ENCODE results near the gene PAN3. TPM values are rescaled to one million over a fixed set of nuclear protein-coding genes. Genes with fewer than 3 reads are reported as not detected.

Gene PAN3
- total RNA-seq, 1 donor from 2014 or later = 33.9 TPM

DNA sequence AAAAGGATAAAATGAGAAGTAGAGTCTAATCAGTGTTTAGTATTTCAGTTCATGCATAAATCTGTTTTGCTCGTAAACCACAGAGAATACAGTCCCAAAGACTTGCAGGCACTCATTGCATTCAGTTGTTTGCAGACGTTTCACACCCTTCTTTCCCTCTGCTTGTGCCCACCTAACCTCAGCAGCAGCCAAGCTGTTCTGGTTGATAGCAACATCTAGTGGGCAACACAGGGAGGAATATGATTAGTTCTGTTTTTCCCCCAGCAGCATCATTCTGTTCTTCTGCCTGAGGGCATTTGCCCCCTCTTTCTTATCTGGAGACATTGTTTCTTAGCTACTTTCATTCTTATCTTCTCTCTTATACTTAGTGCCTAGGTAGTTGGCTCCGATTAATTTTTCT lies 135.6 kb downstream of the PAN3 start:
- Histone ChIP-seq H3K9ac (ENCODE audit: low read depth in 1 of 3, low read length in 3 of 3) (no peak overlapping the region), H3K4me1 (ENCODE audit: control insufficient read depth in 3 of 3, insufficient read depth in 3 of 3, low read length in 3 of 3) (no peaks in the 10 kb centered on the region), H3K9me3 (ENCODE audit: control insufficient read depth in 3 of 3, low read length in 3 of 3) (no peaks in the 10 kb centered on the region), H3K4me3 (ENCODE audit: low read length in 3 of 3) (no peak overlapping the region), H3K36me3 (ENCODE audit: control insufficient read depth in 3 of 3, insufficient read depth in 3 of 3, low read length in 3 of 3) (peaks cover 7 to 20% (median 19%) of the 10 kb centered on the region in 3 donors), H3K27me3 (ENCODE audit: control insufficient read depth in 3 of 3, insufficient read depth in 3 of 3, low read length in 3 of 3) (no peaks in the 10 kb centered on the region), H3K27ac (ENCODE audit: low read depth, low read length) (no peak overlapping the region)

DNA sequence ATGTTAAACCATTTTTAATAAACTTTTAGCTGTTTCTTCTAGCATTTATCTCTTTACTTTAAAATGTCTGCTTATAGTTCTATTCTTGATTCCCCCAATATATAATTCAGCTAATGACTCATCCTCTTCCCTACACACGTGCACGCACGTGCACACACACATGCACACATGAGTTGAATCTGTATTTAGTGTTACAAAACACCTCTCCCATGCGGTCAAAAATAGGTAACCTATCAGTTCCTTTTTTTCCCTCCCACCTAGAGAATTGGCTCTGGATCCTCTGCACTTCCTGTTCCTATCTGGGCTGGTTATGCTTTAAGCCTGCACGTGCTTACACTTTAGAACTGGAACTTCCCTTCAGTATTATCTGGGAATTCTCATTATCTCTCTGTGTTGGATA lies 144.1 kb downstream of the PAN3 start:
- peaks cover 10 to 44% (median 31%) of the 10 kb centered on the region in 3 donors for H3K36me3 ChIP-seq (ENCODE audit: control insufficient read depth in 3 of 3, insufficient read depth in 3 of 3, low read length in 3 of 3)
- H3K27ac ChIP-seq (ENCODE audit: low read depth, low read length) = no peak overlapping the region
- no peaks in the 10 kb centered on the region for H3K4me1 ChIP-seq (ENCODE audit: control insufficient read depth in 3 of 3, insufficient read depth in 3 of 3, low read length in 3 of 3)
- H3K9me3 ChIP-seq (ENCODE audit: control insufficient read depth in 3 of 3, low read length in 3 of 3) = no peaks in the 10 kb centered on the region
- no peak overlapping the region for H3K9ac ChIP-seq (ENCODE audit: low read depth in 1 of 3, low read length in 3 of 3)
- no peaks in the 10 kb centered on the region for H3K27me3 ChIP-seq (ENCODE audit: control insufficient read depth in 3 of 3, insufficient read depth in 3 of 3, low read length in 3 of 3)
- no peak overlapping the region for H3K4me3 ChIP-seq (ENCODE audit: low read length in 3 of 3)

DNA sequence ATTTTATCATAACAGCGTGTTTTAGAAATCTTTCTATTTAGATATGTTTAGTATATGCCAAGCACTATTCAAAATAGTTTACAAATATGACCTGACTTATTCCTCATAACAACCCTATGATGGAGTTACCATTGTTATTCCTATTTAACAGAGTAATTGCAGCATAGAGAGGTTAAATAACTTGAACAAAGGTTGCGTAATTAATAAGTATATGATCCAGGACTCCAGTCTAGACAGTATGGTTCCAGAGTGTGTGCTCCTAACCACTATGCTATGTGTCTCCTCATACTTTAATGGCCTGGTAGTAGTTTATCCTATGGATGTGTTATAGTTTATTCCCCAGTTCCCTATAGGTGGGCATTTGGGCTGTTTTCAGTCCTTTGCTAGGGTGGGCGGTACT lies 145.3 kb downstream of the PAN3 start:
- Histone ChIP-seq H3K4me1 (ENCODE audit: control insufficient read depth in 3 of 3, insufficient read depth in 3 of 3, low read length in 3 of 3) (no peaks in the 10 kb centered on the region), H3K4me3 (ENCODE audit: low read length in 3 of 3) (no peak overlapping the region), H3K9ac (ENCODE audit: low read depth in 1 of 3, low read length in 3 of 3) (no peak overlapping the region), H3K27me3 (ENCODE audit: control insufficient read depth in 3 of 3, insufficient read depth in 3 of 3, low read length in 3 of 3) (no peaks in the 10 kb centered on the region), H3K36me3 (ENCODE audit: control insufficient read depth in 3 of 3, insufficient read depth in 3 of 3, low read length in 3 of 3) (peaks cover 5 to 37% (median 28%) of the 10 kb centered on the region in 3 donors), H3K27ac (ENCODE audit: low read depth, low read length) (no peak overlapping the region), H3K9me3 (ENCODE audit: control insufficient read depth in 3 of 3, low read length in 3 of 3) (no peaks in the 10 kb centered on the region)

DNA sequence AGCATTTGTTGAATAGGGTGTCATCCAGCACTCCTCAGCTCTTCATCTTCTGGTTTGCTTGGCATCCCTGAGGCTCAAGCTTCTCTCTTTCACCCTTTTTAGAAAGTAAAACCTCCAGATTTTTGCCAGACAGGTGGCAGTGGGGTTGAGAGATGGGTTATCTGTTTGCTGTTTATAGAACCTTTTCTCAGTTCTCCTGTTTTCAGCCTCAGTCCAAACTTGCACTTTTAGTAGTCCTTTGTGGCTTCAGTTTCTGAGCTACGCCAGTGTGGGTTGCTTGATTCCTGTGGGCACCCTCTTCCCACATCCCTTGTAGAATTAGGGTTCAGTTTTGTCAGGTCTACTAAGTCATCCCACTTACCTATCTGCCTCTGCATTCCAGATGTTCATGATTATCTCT lies 147.9 kb downstream of the PAN3 start:
- Histone ChIP-seq H3K4me1 (ENCODE audit: control insufficient read depth in 3 of 3, insufficient read depth in 3 of 3, low read length in 3 of 3) (no peaks in the 10 kb centered on the region), H3K9me3 (ENCODE audit: control insufficient read depth in 3 of 3, low read length in 3 of 3) (no peaks in the 10 kb centered on the region), H3K27me3 (ENCODE audit: control insufficient read depth in 3 of 3, insufficient read depth in 3 of 3, low read length in 3 of 3) (no peaks in the 10 kb centered on the region), H3K9ac (ENCODE audit: low read depth in 1 of 3, low read length in 3 of 3) (no peak overlapping the region), H3K27ac (ENCODE audit: low read depth, low read length) (no peak overlapping the region), H3K4me3 (ENCODE audit: low read length in 3 of 3) (no peak overlapping the region), H3K36me3 (ENCODE audit: control insufficient read depth in 3 of 3, insufficient read depth in 3 of 3, low read length in 3 of 3) (peaks cover 5 to 23% (median 23%) of the 10 kb centered on the region in 3 donors)

DNA sequence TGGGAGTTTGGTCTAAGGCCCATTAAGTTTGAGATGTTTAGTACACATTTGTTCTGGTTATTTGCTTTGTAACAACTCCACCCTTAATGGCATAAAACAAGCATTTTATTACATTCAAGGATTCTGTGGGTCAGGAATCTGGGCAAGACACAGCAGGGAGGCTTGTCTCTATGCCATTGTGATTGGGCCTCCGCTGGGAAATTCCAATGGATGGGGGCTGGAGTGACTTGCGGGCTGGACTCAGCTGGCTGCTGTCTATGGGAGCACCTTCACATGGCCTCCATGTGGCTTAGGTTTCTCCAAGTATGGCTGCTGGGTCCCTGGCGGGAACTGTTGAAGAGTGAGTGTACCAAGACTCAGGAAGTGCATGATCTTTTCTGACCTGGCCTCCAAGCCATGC lies 159.0 kb downstream of the PAN3 start:
- H3K4me3 ChIP-seq (ENCODE audit: low read length in 3 of 3) = no peak overlapping the region
- H3K27me3 ChIP-seq (ENCODE audit: control insufficient read depth in 3 of 3, insufficient read depth in 3 of 3, low read length in 3 of 3) = no peaks in the 10 kb centered on the region
- H3K9ac ChIP-seq (ENCODE audit: low read depth in 1 of 3, low read length in 3 of 3) = no peak overlapping the region
- no peak overlapping the region for H3K27ac ChIP-seq (ENCODE audit: low read depth, low read length)
- H3K36me3 ChIP-seq (ENCODE audit: control insufficient read depth in 3 of 3, insufficient read depth in 3 of 3, low read length in 3 of 3) = peaks cover 2 to 19% (median 4%) of the 10 kb centered on the region in 3 donors
- H3K9me3 ChIP-seq (ENCODE audit: control insufficient read depth in 3 of 3, low read length in 3 of 3) = no peaks in the 10 kb centered on the region
- H3K4me1 ChIP-seq (ENCODE audit: control insufficient read depth in 3 of 3, insufficient read depth in 3 of 3, low read length in 3 of 3) = no peaks in the 10 kb centered on the region

DNA sequence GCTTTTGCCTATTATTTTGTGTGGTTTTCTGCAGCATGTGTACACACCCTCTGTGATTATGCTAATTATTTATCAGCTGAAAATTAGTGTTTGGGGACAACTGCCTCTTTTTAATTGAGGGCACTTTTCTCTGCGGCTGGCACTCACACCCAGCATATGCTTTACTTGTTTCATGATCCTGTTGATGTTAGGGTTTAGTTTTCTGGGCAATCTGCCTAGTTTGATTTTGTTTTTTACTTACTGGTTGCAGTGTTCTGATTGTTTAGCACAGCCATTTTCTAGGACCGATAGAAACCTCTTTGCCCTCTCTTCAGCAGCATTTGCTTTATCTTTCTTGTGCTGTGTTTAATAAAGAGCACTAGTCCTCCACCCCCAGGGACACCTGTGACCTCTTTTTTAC lies 161.6 kb downstream of the PAN3 start:
- Histone ChIP-seq H3K36me3 (ENCODE audit: control insufficient read depth in 3 of 3, insufficient read depth in 3 of 3, low read length in 3 of 3) (peaks cover 0 to 6% (median 0%) of the 10 kb centered on the region in 3 donors), H3K9me3 (ENCODE audit: control insufficient read depth in 3 of 3, low read length in 3 of 3) (no peaks in the 10 kb centered on the region), H3K4me1 (ENCODE audit: control insufficient read depth in 3 of 3, insufficient read depth in 3 of 3, low read length in 3 of 3) (no peaks in the 10 kb centered on the region), H3K9ac (ENCODE audit: low read depth in 1 of 3, low read length in 3 of 3) (no peak overlapping the region), H3K27me3 (ENCODE audit: control insufficient read depth in 3 of 3, insufficient read depth in 3 of 3, low read length in 3 of 3) (no peaks in the 10 kb centered on the region), H3K27ac (ENCODE audit: low read depth, low read length) (no peak overlapping the region), H3K4me3 (ENCODE audit: low read length in 3 of 3) (no peak overlapping the region)

DNA sequence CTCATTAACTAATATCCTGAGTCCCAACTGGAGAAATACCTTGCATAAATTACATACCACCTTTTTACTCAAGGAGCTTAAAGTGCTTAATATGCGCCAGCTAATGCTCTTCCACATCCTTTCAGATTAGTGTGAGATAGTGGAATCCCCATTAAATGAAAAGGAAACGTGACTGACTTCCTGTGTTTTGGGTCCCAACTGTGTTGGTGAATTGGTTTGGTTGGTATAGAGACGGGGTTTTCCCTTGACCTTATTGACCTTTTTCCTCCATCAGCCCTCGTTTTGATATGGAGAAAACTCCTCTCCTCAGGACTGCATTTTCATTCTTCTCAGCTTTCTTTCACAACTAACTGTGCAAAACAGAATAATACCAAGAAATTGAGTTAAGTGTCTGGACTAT lies 163.5 kb downstream of the PAN3 start:
- H3K36me3 ChIP-seq (ENCODE audit: control insufficient read depth in 3 of 3, insufficient read depth in 3 of 3, low read length in 3 of 3) = no peaks in the 10 kb centered on the region
- no peak overlapping the region for H3K27ac ChIP-seq (ENCODE audit: low read depth, low read length)
- H3K9me3 ChIP-seq (ENCODE audit: control insufficient read depth in 3 of 3, low read length in 3 of 3) = no peaks in the 10 kb centered on the region

DNA sequence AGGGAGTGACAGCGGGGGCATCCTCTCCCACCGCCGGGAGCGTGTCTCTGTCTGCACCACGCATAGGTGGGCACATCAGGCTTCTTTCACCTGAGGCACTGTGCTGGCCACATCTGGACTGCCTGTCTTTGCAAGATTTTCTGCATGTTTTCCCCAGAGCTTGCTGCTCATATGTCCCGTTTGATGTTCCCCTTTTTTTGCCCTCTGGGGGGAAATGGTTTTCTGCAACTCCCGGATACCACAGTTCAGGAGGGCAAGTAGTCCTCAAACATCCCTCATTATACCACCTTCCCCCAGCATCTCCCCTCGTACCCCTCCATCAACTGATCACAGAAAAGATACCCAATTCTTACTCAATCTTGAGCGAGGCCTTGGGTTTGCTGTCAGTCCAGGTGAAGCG lies 168.0 kb downstream of the PAN3 start:
- H3K9ac ChIP-seq (ENCODE audit: low read depth in 1 of 3, low read length in 3 of 3) = no peak overlapping the region
- peaks cover 0 to 2% (median 0%) of the 10 kb centered on the region in 3 donors for H3K27me3 ChIP-seq (ENCODE audit: control insufficient read depth in 3 of 3, insufficient read depth in 3 of 3, low read length in 3 of 3)
- H3K36me3 ChIP-seq (ENCODE audit: control insufficient read depth in 3 of 3, insufficient read depth in 3 of 3, low read length in 3 of 3) = peaks cover 0 to 3% (median 2%) of the 10 kb centered on the region in 3 donors
- no peak overlapping the region for H3K27ac ChIP-seq (ENCODE audit: low read depth, low read length)
- no peak overlapping the region for H3K4me3 ChIP-seq (ENCODE audit: low read length in 3 of 3)
- no peaks in the 10 kb centered on the region for H3K9me3 ChIP-seq (ENCODE audit: control insufficient read depth in 3 of 3, low read length in 3 of 3)
- H3K4me1 ChIP-seq (ENCODE audit: control insufficient read depth in 3 of 3, insufficient read depth in 3 of 3, low read length in 3 of 3) = no peaks in the 10 kb centered on the region

More for the DNA sequence above, 163.5 kb downstream of the PAN3 start:
- H3K9ac ChIP-seq (ENCODE audit: low read depth in 1 of 3, low read length in 3 of 3) = no peak overlapping the region
- no peaks in the 10 kb centered on the region for H3K27me3 ChIP-seq (ENCODE audit: control insufficient read depth in 3 of 3, insufficient read depth in 3 of 3, low read length in 3 of 3)
- H3K4me3 ChIP-seq (ENCODE audit: low read length in 3 of 3) = no peak overlapping the region
- no peaks in the 10 kb centered on the region for H3K4me1 ChIP-seq (ENCODE audit: control insufficient read depth in 3 of 3, insufficient read depth in 3 of 3, low read length in 3 of 3)

DNA sequence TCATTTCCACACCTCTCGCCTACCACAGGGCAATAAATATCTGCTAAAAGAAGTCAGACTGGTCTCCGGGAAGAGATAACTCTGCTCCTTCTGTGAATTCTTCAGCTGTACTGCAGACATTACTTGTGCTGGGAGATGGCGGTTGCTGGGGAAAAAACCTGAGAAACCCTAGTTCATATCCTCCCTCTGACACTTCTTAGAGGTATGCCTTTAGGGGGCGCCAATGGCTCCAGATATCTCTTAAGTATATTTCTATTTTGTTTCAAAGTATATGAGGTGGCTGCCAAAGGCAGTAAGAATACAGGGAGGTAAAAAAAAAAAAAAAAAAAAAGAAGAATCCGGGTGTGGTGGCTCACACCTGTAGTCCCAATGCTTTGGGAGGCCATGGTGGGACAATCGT lies 175.2 kb downstream of the PAN3 start:
- Histone ChIP-seq H3K9ac (ENCODE audit: low read depth in 1 of 3, low read length in 3 of 3) (no peak overlapping the region), H3K4me1 (ENCODE audit: control insufficient read depth in 3 of 3, insufficient read depth in 3 of 3, low read length in 3 of 3) (no peaks in the 10 kb centered on the region), H3K36me3 (ENCODE audit: control insufficient read depth in 3 of 3, insufficient read depth in 3 of 3, low read length in 3 of 3) (peaks cover 0 to 4% (median 0%) of the 10 kb centered on the region in 3 donors), H3K27ac (ENCODE audit: low read depth, low read length) (no peak overlapping the region), H3K4me3 (ENCODE audit: low read length in 3 of 3) (no peak overlapping the region), H3K9me3 (ENCODE audit: control insufficient read depth in 3 of 3, low read length in 3 of 3) (no peaks in the 10 kb centered on the region), H3K27me3 (ENCODE audit: control insufficient read depth in 3 of 3, insufficient read depth in 3 of 3, low read length in 3 of 3) (peaks cover 0 to under 1% (median 0%) of the 10 kb centered on the region in 3 donors)

DNA sequence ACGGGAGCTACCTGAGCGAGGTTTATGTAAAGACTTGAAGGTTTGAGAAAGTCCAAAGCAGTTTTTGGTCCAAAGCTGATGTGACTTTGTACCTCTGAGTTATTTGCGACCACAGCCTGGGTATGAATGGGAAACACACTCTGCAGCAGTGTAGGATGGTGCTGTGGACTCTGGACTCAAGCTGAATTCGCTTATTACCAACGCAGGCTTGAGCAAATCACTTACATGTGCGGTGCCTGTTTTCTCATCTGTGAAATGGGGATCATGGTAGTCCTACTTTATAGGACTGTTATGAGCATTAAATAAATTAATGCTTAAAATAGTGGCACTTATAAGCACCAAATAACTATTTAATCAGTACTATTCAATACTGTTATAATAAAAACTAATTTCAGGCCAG lies 176.5 kb downstream of the PAN3 start:
- no peak overlapping the region for H3K9ac ChIP-seq (ENCODE audit: low read depth in 1 of 3, low read length in 3 of 3)
- H3K4me3 ChIP-seq (ENCODE audit: low read length in 3 of 3) = no peak overlapping the region
- H3K27me3 ChIP-seq (ENCODE audit: control insufficient read depth in 3 of 3, insufficient read depth in 3 of 3, low read length in 3 of 3) = no peaks in the 10 kb centered on the region
- no peak overlapping the region for H3K27ac ChIP-seq (ENCODE audit: low read depth, low read length)
- no peaks in the 10 kb centered on the region for H3K9me3 ChIP-seq (ENCODE audit: control insufficient read depth in 3 of 3, low read length in 3 of 3)
- H3K36me3 ChIP-seq (ENCODE audit: control insufficient read depth in 3 of 3, insufficient read depth in 3 of 3, low read length in 3 of 3) = peaks cover 0 to 4% (median 0%) of the 10 kb centered on the region in 3 donors
- H3K4me1 ChIP-seq (ENCODE audit: control insufficient read depth in 3 of 3, insufficient read depth in 3 of 3, low read length in 3 of 3) = no peaks in the 10 kb centered on the region

DNA sequence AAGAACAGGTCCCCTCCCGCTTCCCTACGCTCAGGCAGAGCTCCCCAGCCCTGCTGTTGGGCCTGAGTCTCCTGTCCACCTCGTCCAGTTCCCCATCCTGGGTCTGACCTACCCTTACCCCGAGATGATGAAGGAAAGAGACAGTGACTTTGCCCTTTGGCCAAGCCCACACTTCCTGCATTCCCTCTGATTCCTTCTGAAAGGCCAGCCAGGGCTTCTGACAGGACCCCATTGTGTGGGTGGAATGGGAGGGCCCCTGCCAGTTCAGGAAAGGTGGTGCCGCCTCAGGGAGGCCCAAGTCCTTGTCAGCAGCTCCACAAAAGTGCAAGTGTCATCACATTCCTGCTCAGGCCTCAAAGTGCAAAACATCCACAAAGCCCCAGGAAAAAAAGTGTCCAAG lies 177.8 kb downstream of the PAN3 start:
- H3K27ac ChIP-seq (ENCODE audit: low read depth, low read length) = no peak overlapping the region
- no peaks in the 10 kb centered on the region for H3K9me3 ChIP-seq (ENCODE audit: control insufficient read depth in 3 of 3, low read length in 3 of 3)
- H3K36me3 ChIP-seq (ENCODE audit: control insufficient read depth in 3 of 3, insufficient read depth in 3 of 3, low read length in 3 of 3) = peaks cover 0 to 2% (median 0%) of the 10 kb centered on the region in 3 donors
- no peak overlapping the region for H3K4me3 ChIP-seq (ENCODE audit: low read length in 3 of 3)
- no peaks in the 10 kb centered on the region for H3K4me1 ChIP-seq (ENCODE audit: control insufficient read depth in 3 of 3, insufficient read depth in 3 of 3, low read length in 3 of 3)
- H3K27me3 ChIP-seq (ENCODE audit: control insufficient read depth in 3 of 3, insufficient read depth in 3 of 3, low read length in 3 of 3) = no peaks in the 10 kb centered on the region
- H3K9ac ChIP-seq (ENCODE audit: low read depth in 1 of 3, low read length in 3 of 3) = no peak overlapping the region
